Measurements from ENCODE around the gene HSPB2.
"Not testable (repeated sequence)": the region's sequence is repeated elsewhere in the genome, so short reads cannot be mapped to it uniquely, and the experiment has no call there.

The HSPB2 gene

GRCh38 chr11:111879637-111879960 lies 32.9 kb upstream of the HSPB2 start:
- no peak for TF ChIP-seq CTCF (conservative IDR thresholded peaks at IDR 0.05)
- H3K27ac ChIP-seq = peak overlapping the region; percentile 87

GRCh38 chr11:111882202-111882601 lies 30.3 kb upstream of the HSPB2 start:
- no peak for TF ChIP-seq CTCF (conservative IDR thresholded peaks at IDR 0.05)

GRCh38 chr11:111885053-111885452 lies 27.5 kb upstream of the HSPB2 start:
- H3K27ac ChIP-seq = not testable (repeated sequence)

More at GRCh38 chr11:111882202-111882601, 30.3 kb upstream of the HSPB2 start:
- H3K27ac ChIP-seq = no peak overlapping the region

GRCh38 chr11:111886032-111886431 lies 26.5 kb upstream of the HSPB2 start:
- TF ChIP-seq CTCF (conservative IDR thresholded peaks at IDR 0.05) = no peak
- H3K27ac ChIP-seq = no peak overlapping the region

GRCh38 chr11:111886844-111887243 lies 25.7 kb upstream of the HSPB2 start:
- H3K27ac ChIP-seq = no peak overlapping the region
- TF ChIP-seq CTCF (conservative IDR thresholded peaks at IDR 0.05) = no peak

GRCh38 chr11:111905411-111905810 lies 7.1 kb upstream of the HSPB2 start:
- no peak overlapping the region for H3K27ac ChIP-seq
- no peak for TF ChIP-seq CTCF (conservative IDR thresholded peaks at IDR 0.05)

- no peak for TF ChIP-seq CTCF (conservative IDR thresholded peaks at IDR 0.05)
- H3K27ac ChIP-seq = no peak overlapping the region
Measured at GRCh38 chr11:111906680-111907079, 5.9 kb upstream of the HSPB2 start.

GRCh38 chr11:111908639-111909305 lies 3.8 kb upstream of the HSPB2 start:
- H3K27ac ChIP-seq = no peak overlapping the region
- TF ChIP-seq CTCF (conservative IDR thresholded peaks at IDR 0.05) = no peak
